Neural progenitor cell (in vitro differentiated cells): Measurements from ENCODE around the gene STRADB.

ENCODE experiments used
- CTCF ChIP-seq: fragments of 200-600 bp; sonication (generic); IDR thresholded peaks from 2 replicates; pipeline ENCODE4 v1.5.1; 2017; ENCODE audit warnings: antibody characterized with exemption, mild to moderate bottlenecking
- EZH2 ChIP-seq: fragments of 200-600 bp; sonication (generic); IDR thresholded peaks from 2 replicates; pipeline ENCODE4 v1.6.1; 2017; ENCODE audit warnings: antibody characterized with exemption, mild to moderate bottlenecking, moderate library complexity

- no peak for TF ChIP-seq CTCF
- no peak for TF ChIP-seq EZH2
These were observed 2.8 kb upstream of the STRADB start for GRCh38 chr2:201448701-201449100.
